Activated T-cell treated with anti-CD3 and anti-CD28 coated beads, Interleukin-2, amount 50 U/mL, for 72 hours (primary cell): ENCODE data around the gene RANBP9. TPM values are rescaled to one million over a fixed set of nuclear protein-coding genes. Genes with fewer than 3 reads are reported as not detected.

Source experiments
- ATAC-seq, 2 donors: fragments of 150-1000 bp; cut with Tn5 transposase; replicated peaks in 1 of 2; 2 replicates each; pipeline ENCODE4 v1.10.0; 2021; ENCODE audit warnings: moderate library complexity in 2 of 2, mild to moderate bottlenecking in 1 of 2
- DNase-seq, 2 donors: peaks; one replicate each; pipeline ENCODE4 v3.0.0; 2021 to 2022; ENCODE audit warnings: mixed read lengths in 1 of 2
- H3K27ac Mint-ChIP-seq: one replicate; pipeline ENCODE4 v1.8.0; 2022; ENCODE audit warnings: mild to moderate bottlenecking, moderate library complexity, mixed read lengths
- H3K27me3 Mint-ChIP-seq: one replicate; pipeline ENCODE4 v1.8.0; 2022; ENCODE audit warnings: low read depth, mixed read lengths
- H3K36me3 Mint-ChIP-seq, 2 donors: one replicate each; pipeline ENCODE4 v1.8.0; 2022; ENCODE audit warnings: mixed read lengths in 2 of 2, mild to moderate bottlenecking in 1 of 2; ENCODE audit not compliant: insufficient read depth in 2 of 2
- H3K4me1 Mint-ChIP-seq: one replicate; pipeline ENCODE4 v1.8.0; 2022; ENCODE audit warnings: low read depth, mixed read lengths
- H3K4me3 Mint-ChIP-seq, 2 donors: one replicate each; pipeline ENCODE4 v1.8.0; 2022; ENCODE audit warnings: mild to moderate bottlenecking in 2 of 2, mixed read lengths in 2 of 2, moderate library complexity in 2 of 2
- H3K9me3 Mint-ChIP-seq, 2 donors: one replicate each; pipeline ENCODE4 v1.8.0; 2022; ENCODE audit warnings: mixed read lengths in 2 of 2
- total RNA-seq, 2 donors: library from RNA; stranded (reverse); gene quantifications; one replicate each; pipeline ENCODE4 v1.2.3, GENCODE V29; 2022

Gene RANBP9
- total RNA-seq, 2 donors from 2014 or later = 74.9 to 78.0 TPM

DNA sequence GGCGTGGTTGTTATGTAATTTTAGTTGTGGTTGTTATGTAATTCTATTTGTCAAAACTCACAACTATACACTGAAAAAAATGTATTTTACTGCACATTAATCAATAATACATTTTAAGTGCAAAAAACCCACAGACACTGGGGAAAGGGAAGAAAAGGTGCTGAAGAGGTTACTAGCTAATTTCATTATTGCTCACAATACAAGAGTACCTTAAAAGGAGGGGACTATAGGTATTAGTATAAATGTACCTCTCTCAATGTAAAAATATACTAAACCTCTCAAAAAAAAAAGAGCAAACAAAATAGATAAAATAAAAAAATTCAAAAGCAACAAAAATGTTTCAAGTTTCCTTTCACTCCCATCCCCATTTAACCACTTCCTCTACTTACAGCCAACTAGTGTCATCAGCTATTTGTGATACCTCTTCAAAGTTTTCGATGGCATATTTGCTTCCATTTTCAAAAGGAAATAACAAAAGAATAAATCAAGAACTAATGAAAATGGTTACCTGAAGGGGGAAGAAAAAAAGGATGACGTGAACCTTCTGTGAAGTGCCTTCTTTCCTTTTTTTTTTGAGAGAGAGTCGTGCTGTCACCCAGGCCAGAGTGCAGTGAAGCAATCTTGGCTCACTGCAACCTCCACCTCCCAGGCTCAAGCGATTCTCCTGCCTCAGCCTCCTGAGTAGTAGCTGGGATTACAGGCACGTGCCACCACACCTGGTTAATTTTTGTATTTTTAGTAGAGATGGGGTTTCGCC is 30.2 kb downstream of the RANBP9 start:
- H3K9me3 Mint-ChIP-seq = peaks cover 3% of the 10 kb centered on the region in 2 donors
- no peaks in the 10 kb centered on the region for H3K27me3 Mint-ChIP-seq
- H3K27ac Mint-ChIP-seq = peak overlapping the region; percentile 95
- H3K4me1 Mint-ChIP-seq = peaks cover 61% of the 10 kb centered on the region
- ATAC-seq (peak; percentile 64 to 67), DNase-seq (no peak)
- peaks cover 9 to 27% of the 10 kb centered on the region in 2 donors for H3K36me3 Mint-ChIP-seq
- peak overlapping the region; percentile 36 to 84 for H3K4me3 Mint-ChIP-seq

DNA sequence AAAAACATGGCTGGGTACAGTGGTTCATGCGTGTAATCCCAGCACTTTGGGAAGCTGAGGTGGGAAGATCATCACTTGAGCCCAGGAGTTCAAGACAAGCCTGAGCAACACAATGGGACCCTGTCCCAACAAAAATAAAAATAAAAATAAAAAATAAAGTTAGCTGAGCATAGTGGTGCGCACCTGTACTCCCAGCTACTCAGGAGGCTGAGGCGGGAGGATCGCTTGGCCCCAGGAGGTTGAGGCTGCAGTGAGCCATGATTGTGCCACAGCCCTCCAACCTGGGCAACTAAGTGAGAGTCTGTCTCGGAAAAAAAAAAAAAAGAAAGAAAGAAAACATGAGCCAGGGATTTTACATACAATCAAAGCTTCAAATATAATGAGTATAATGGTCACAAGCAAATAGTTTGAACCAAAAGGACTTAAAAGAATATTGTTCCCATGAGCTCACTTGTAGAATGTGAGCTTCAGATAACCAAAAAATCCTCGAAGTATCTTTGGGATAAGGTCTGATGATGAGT is 31.1 kb downstream of the RANBP9 start:
- no peak overlapping the region for H3K27ac Mint-ChIP-seq
- peaks cover 10 to 30% of the 10 kb centered on the region in 2 donors for H3K36me3 Mint-ChIP-seq
- ATAC-seq (no peak), DNase-seq (no peak)
- peak overlapping the region in 1 of 2 donors; percentile 31 for H3K4me3 Mint-ChIP-seq
- H3K9me3 Mint-ChIP-seq = peaks cover 3% of the 10 kb centered on the region in 2 donors
- H3K4me1 Mint-ChIP-seq = peaks cover 66% of the 10 kb centered on the region
- no peaks in the 10 kb centered on the region for H3K27me3 Mint-ChIP-seq

DNA sequence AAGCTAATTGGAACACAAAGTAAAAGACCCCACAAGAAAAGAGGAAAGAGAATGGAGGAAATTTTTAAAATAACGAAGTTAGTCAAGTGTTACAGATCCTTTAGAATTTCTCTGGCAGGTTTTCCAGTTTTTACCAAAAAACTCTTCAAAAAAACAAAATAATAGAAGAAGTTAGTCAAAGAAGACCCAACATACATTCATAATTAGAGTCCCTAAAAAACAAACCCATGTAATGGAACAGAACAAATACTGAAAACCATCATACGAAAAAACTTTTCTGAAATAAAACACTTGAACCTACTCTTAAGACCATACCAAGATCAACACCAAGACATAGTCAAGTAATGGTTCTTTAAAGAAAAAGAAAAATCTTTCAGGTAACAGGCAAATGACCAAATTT is 31.6 kb downstream of the RANBP9 start:
- Mint-ChIP-seq H3K9me3 (peaks cover 3% of the 10 kb centered on the region in 2 donors), H3K27me3 (no peaks in the 10 kb centered on the region), H3K36me3 (peaks cover 10 to 32% of the 10 kb centered on the region in 2 donors), H3K4me1 (peaks cover 69% of the 10 kb centered on the region), H3K4me3 (peak overlapping the region in 1 of 2 donors; percentile 31), H3K27ac (peak overlapping the region; percentile 65)
- DNase-seq = no peak
- ATAC-seq = no peak

DNA sequence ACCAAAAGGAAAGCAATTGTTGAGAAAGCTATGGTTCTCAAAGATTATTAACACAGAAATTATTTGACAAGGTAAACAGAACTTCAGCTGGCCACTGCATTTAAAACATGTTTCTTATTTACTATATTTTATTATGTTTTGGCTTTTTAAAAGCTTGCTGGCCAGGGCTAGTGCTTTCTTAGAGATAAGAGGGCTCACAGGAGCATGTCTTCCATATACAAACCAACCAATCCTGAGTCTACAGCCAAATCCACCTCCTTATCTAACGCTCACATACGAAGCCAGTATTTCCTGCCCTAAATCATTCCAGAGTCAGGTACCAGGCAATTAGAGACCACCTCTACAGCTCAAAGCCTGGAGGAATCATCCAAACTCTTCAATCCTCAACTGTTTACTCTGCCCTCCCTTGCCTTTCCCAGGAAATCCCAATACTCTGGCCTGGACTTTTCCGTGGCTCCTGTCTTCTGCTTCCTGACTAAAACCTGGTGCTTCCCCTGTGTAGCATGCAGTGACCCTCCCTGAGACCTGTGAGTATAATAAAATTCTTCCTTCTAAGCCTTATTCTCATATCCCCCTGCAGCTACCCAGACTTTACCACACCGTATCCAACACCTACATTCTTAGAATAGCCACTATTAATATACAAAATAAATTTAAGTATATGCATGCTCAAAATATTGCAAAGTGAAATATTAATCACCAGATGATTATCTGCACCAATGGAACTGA is 33.2 kb downstream of the RANBP9 start:
- peak overlapping the region; percentile 0 for H3K27ac Mint-ChIP-seq
- peaks cover 74% of the 10 kb centered on the region for H3K4me1 Mint-ChIP-seq
- DNase-seq (no peak), ATAC-seq (no peak)
- peaks cover 3 to 7% of the 10 kb centered on the region in 2 donors for H3K9me3 Mint-ChIP-seq
- peaks cover 14 to 35% of the 10 kb centered on the region in 2 donors for H3K36me3 Mint-ChIP-seq
- H3K4me3 Mint-ChIP-seq = no peak overlapping the region
- H3K27me3 Mint-ChIP-seq = no peaks in the 10 kb centered on the region

DNA sequence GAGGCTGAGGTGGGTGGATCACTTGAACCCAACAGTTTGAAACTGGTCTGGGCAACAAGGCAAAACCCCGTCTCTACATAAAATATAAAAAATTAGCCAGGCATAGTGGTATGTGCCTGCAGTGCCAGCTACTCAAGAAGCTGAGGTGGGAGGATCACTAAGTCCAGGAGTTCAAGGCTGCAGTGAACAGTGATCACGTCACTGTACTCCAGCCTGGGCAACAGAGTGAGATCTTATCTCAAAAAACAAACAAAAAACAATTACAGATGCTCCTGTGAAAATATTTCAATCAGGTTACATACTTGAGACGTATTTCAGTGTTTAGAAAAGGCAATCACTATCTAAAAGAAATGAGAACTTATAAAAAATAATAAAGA is 33.8 kb downstream of the RANBP9 start:
- Mint-ChIP-seq H3K36me3 (peaks cover 14 to 37% of the 10 kb centered on the region in 2 donors), H3K27me3 (no peaks in the 10 kb centered on the region), H3K4me1 (peaks cover 76% of the 10 kb centered on the region), H3K9me3 (peaks cover 3 to 7% of the 10 kb centered on the region in 2 donors), H3K27ac (no peak overlapping the region), H3K4me3 (no peak overlapping the region)
- ATAC-seq (no peak), DNase-seq (no peak)

DNA sequence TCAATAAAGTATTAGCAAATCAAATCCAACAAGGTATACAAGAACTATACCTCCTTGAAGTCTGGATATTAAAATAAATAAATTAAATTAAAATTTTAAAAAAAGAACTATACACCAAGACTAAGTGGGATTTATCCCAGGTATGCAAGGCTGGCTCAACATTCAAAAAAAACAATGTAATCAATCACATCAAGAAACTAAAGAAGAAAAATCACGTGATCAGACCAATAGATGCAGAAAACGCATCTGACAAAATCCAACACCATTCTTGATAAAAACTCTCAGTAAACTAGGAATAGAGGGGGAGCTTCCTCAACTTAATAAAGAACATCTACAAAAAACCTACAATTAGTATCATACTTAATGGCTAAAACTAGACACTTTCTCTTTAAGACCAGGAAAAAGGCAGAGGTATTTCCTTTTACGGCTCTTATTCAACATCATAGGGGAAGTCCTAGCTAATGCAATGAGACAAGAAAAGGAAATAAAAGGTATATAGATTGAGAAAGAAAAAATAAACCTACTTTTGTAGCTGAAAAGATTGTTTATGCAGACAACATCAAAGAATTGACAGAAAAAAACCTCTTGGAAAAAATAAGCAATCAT is 35.0 kb downstream of the RANBP9 start:
- Mint-ChIP-seq H3K9me3 (peaks cover 3 to 7% of the 10 kb centered on the region in 2 donors), H3K4me1 (peaks cover 79% of the 10 kb centered on the region), H3K36me3 (peaks cover 14 to 41% of the 10 kb centered on the region in 2 donors), H3K27ac (no peak overlapping the region), H3K27me3 (no peaks in the 10 kb centered on the region), H3K4me3 (no peak overlapping the region)
- DNase-seq = no peak
- ATAC-seq = no peak

DNA sequence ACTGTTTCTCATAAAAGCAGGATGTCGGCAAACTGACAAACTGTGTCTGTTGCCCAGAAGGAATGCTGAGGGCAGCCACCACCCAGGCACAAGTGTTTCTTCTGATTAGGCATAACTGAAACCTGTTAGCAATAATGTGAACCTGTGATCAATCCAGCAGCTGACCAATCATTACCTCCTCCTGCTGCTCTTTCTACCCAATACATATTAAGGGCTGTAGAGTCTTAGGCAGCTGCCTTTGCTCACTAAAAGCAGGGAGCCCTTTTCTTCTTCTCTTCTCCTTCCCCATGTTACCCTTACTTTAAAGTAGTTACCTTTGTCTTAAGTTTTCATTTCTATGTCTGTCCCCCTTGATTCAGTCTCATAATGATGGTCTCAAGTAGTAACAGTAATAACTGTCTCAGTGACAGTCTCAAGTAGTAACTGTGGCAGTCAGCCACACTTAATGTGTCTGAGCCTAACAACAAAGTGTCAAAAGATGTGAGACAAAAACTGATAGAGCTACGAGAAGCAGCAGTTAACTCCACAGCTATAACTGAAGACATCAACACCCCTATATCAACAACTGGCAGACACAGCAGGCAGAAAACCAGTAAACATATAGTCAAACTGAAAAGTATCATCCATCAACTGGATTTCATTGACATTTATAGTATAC is 37.0 kb downstream of the RANBP9 start:
- H3K27ac Mint-ChIP-seq = peak overlapping the region; percentile 59
- peak overlapping the region in 1 of 2 donors; percentile 8 for H3K4me3 Mint-ChIP-seq
- DNase-seq (no peak), ATAC-seq (peak; percentile 53 to 71)
- H3K4me1 Mint-ChIP-seq = peaks cover 64% of the 10 kb centered on the region
- peaks cover 3 to 7% of the 10 kb centered on the region in 2 donors for H3K9me3 Mint-ChIP-seq
- H3K36me3 Mint-ChIP-seq = peaks cover 9 to 34% of the 10 kb centered on the region in 2 donors
- no peaks in the 10 kb centered on the region for H3K27me3 Mint-ChIP-seq

DNA sequence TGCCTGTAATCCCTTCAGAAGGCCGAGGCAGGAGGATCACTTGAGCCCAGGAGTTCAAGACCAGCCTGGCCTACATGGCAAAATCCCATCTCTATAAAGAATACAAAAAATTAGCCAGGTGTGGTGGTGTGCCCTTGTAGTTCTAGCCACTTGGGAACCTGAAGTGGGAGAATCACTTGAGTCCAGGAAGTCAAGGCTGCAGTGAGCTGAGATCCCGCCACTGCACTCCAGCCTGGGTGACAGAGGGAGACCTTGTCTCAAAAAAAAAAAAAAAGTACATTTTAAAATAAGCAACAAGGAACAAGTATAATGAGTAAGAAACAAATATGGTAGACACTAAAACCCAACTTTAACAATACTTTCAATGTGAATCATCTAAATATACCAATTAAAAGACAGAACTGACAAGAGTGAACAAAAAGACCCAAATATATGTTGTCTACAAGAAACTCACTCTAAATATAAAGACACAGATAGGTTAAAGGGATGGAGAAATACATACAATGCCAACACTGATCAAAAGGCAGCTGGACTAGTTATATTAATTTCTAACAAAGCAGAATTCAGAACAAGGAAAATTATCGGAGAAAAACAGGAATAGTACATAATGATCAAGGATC is 37.7 kb downstream of the RANBP9 start:
- H3K4me3 Mint-ChIP-seq = peak overlapping the region in 1 of 2 donors; percentile 14
- no peak for ATAC-seq
- DNase-seq = no peak
- peaks cover 7 to 30% of the 10 kb centered on the region in 2 donors for H3K36me3 Mint-ChIP-seq
- peak overlapping the region; percentile 80 for H3K27ac Mint-ChIP-seq
- peaks cover 68% of the 10 kb centered on the region for H3K4me1 Mint-ChIP-seq
- no peaks in the 10 kb centered on the region for H3K27me3 Mint-ChIP-seq
- H3K9me3 Mint-ChIP-seq = peaks cover 3 to 7% of the 10 kb centered on the region in 2 donors

DNA sequence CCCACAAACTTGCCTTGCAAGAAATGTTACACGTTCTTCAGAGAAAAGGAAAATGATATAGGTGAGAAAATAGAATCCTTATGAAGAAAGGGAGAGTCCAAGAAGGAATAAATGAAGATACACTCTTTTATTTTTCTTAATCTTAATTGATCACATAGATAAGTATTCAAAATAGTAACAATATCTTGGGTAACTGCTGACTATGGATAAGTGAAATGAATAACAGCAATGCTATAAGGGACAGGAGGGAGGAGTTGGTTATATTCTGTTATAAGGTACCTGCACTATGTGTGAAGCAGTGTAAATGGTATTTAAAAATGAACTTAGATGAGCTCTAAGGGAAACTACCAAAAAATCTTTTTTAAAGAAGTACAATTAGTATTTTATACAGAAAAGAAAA is 38.3 kb downstream of the RANBP9 start:
- Mint-ChIP-seq H3K36me3 (peaks cover 7 to 25% of the 10 kb centered on the region in 2 donors), H3K4me1 (peaks cover 68% of the 10 kb centered on the region), H3K27me3 (no peaks in the 10 kb centered on the region), H3K4me3 (peak overlapping the region in 1 of 2 donors; percentile 25), H3K9me3 (peaks cover 3 to 7% of the 10 kb centered on the region in 2 donors), H3K27ac (peak overlapping the region; percentile 77)
- ATAC-seq = no peak
- no peak for DNase-seq

DNA sequence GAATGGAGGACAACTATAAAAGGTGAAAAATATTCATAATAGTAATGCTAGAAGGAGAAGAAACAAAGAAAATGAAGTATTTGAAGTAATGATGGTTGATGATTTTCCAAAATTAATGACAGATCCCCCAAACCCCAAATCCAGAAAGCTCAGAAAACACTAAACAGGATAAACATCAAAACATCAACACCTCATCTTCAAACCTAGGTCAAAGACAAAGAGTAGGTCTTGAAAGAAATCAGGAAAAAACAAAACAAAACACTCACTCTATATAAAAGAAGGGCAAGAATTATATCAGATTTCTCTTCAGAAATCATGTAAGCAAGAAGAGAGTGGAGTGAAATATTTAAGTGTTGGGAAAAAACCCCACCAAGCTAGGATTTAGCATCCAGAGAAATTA is 38.7 kb downstream of the RANBP9 start:
- Mint-ChIP-seq H3K9me3 (peaks cover 3 to 7% of the 10 kb centered on the region in 2 donors), H3K4me1 (peaks cover 72% of the 10 kb centered on the region), H3K27ac (peak overlapping the region; percentile 77), H3K4me3 (peak overlapping the region in 1 of 2 donors; percentile 25), H3K36me3 (peaks cover 7 to 24% of the 10 kb centered on the region in 2 donors), H3K27me3 (no peaks in the 10 kb centered on the region)
- no peak for ATAC-seq
- DNase-seq = no peak

DNA sequence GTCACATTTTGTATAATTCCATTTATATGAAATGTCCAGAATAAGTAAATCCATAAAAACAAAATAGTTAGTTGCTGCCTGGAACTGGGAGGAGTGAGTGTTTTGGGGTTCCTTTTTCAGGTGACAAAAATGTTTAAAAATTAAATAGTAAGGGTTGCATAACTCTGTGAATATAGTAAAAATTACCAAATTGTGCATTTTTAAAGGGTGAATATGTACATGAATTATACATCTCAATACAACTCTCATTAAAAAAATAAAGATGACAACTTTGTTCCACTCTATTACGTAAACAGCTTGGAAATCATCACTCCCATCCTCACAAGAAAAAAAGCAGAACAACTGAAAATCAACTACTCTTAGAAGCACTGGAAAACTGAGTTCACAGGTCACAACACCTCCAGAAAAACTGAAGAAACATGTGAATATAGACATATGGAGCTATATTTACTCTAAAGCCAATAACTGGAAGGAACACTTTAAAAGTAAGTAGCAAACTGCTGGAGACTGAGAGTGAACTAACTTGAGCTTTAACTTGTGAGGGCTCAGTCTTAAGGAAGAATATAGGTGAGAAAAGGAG is 40.0 kb downstream of the RANBP9 start:
- Mint-ChIP-seq H3K36me3 (peaks cover 6 to 19% of the 10 kb centered on the region in 2 donors), H3K27ac (peak overlapping the region; percentile 52)

DNA sequence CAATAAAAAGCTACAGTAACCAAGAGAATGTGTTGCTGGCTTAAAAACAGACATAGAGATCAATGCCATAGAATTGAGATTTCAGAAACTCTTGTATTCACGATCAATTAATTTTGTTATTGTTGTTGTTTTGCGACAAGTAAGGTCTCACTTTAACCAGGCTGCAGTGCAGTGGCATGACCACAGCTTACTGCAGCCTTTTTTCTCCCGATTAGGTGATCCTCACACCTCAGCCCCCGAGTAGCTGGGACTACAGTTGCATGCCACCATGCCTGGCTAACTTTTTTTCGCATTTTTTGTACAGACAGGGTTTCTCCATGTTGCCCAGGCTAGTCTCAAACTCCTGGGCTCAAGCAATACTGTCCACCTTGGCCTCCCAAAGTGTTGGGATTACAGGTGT is 42.2 kb downstream of the RANBP9 start:
- ATAC-seq (no peak), DNase-seq (no peak)
- peaks cover 83% of the 10 kb centered on the region for H3K4me1 Mint-ChIP-seq
- H3K4me3 Mint-ChIP-seq = peak overlapping the region in 1 of 2 donors; percentile 54
- peaks cover 0 to 13% of the 10 kb centered on the region in 2 donors for H3K36me3 Mint-ChIP-seq
- H3K27me3 Mint-ChIP-seq = no peaks in the 10 kb centered on the region
- no peaks in the 10 kb centered on the region for H3K9me3 Mint-ChIP-seq
- peak overlapping the region; percentile 71 for H3K27ac Mint-ChIP-seq

More for the DNA sequence above, 40.0 kb downstream of the RANBP9 start:
- Mint-ChIP-seq H3K4me1 (peaks cover 79% of the 10 kb centered on the region), H3K4me3 (no peak overlapping the region), H3K9me3 (peaks cover 2 to 5% of the 10 kb centered on the region in 2 donors), H3K27me3 (no peaks in the 10 kb centered on the region)
- ATAC-seq (no peak), DNase-seq (no peak)
